OCI-LY3 (cell line): Measurements from ENCODE around the gene SAMD14.

ENCODE experiments used
- H2AFZ ChIP-seq: fragments of 200-600, 300-600 bp; shearing (Covaris generic); 2 replicates; pipeline ENCODE4 v1.6.0; 2014; ENCODE audit warnings: antibody characterized with exemption, low read depth, low read length
- H3K27ac ChIP-seq: fragments of 200-600, 300-600 bp; sonication (generic); 2 replicates; pipeline ENCODE4 v1.5.1; 2014; ENCODE audit warnings: mild to moderate bottlenecking, low read length, moderate library complexity, mixed read lengths
- H3K27me3 ChIP-seq: fragments of 200-600, 300-600 bp; sonication (generic); 2 replicates; pipeline ENCODE4 v1.6.1; 2014; ENCODE audit warnings: low read depth, low read length, mixed read lengths
- H3K36me3 ChIP-seq: fragments of 200-600, 300-600 bp; sonication (generic); replicated peaks from 2 replicates; pipeline ENCODE3; 2014; ENCODE audit warnings: low read depth, low read length, mixed read lengths
- H3K4me1 ChIP-seq: fragments of 300-600, 200-600 bp; sonication (generic); 2 replicates; pipeline ENCODE4 v1.6.1; 2014; ENCODE audit warnings: low read length, mixed read lengths
- H3K4me2 ChIP-seq: fragments of 200-600, 300-600 bp; sonication (generic); 2 replicates; pipeline ENCODE4 v1.6.1; 2014; ENCODE audit warnings: low read length, mixed read lengths
- H3K4me3 ChIP-seq: fragments of 300-600, 200-600 bp; sonication (generic); 2 replicates; pipeline ENCODE4 v1.5.1; 2014; ENCODE audit warnings: antibody characterized with exemption, mild to moderate bottlenecking, low read length, moderate library complexity
- H3K79me2 ChIP-seq: fragments of 300-600, 200-600 bp; shearing (Covaris generic); 2 replicates; pipeline ENCODE4 v1.6.1; 2014; ENCODE audit warnings: mild to moderate bottlenecking, low read length, mixed read lengths
- H3K9ac ChIP-seq: fragments of 300-600, 200-600 bp; shearing (Covaris generic); 2 replicates; pipeline ENCODE4 v1.6.0; 2014; ENCODE audit warnings: mild to moderate bottlenecking, low read length, moderate library complexity
- H3K9me3 ChIP-seq: fragments of 200-600, 300-600 bp; shearing (Covaris generic); 2 replicates; pipeline ENCODE4 v1.6.1; 2014; ENCODE audit warnings: low read length, mixed read lengths; ENCODE audit not compliant: insufficient read depth
- H4K20me1 ChIP-seq: fragments of 200-600, 300-600 bp; sonication (generic); 2 replicates; pipeline ENCODE4 v1.6.1; 2016; ENCODE audit warnings: low read length, mixed read lengths; ENCODE audit not compliant: insufficient read depth
- CTCF ChIP-seq: fragments of 200-600, 300-600 bp; sonication (generic); IDR thresholded peaks from 2 replicates; pipeline ENCODE4 v1.5.1; 2014; ENCODE audit warnings: antibody characterized with exemption, low read length, low read depth
- EZH2phosphoT487 ChIP-seq: fragments of 200-600 bp; shearing (Covaris generic); IDR thresholded peaks from 2 replicates; pipeline ENCODE4 v1.6.1; 2018; ENCODE audit warnings: antibody characterized with exemption, mixed run types, low read depth

Gene SAMD14

GRCh38 chr17:50151041-50151936, 21.3 kb upstream of the SAMD14 start:
- peak overlapping the region; percentile 98 for H3K27ac ChIP-seq

GRCh38 chr17:50150354-50151040, 20.5 kb upstream of the SAMD14 start, which contains the start of gene PPP1R9B:
Gene PPP1R9B (minus strand): TSS chr17:50150677. CDS start chr17:50150513, 164 bp downstream.
- H3K4me2 ChIP-seq, result peak within 1 kb of the TSS; percentile 99
- H3K36me3 ChIP-seq, result peaks cover 43% of the 10 kb centered on the region
- H3K4me1 ChIP-seq, result peaks cover 47% of the 10 kb centered on the region
- H3K4me3 ChIP-seq, result peak within 1 kb of the TSS; percentile 93
- H3K9ac ChIP-seq, result peak within 1 kb of the TSS; percentile 100
- peaks cover 17% of the 10 kb centered on the region for H4K20me1 ChIP-seq
- H2AFZ ChIP-seq, result no peak within 1 kb of the TSS
- no peaks in the 10 kb centered on the region for H3K9me3 ChIP-seq
- peak within 1 kb of the TSS; percentile 98 for H3K27ac ChIP-seq
- TF ChIP-seq EZH2phosphoT487 (no peak), CTCF (no peak)
- H3K79me2 ChIP-seq, result peaks cover 70% of the 10 kb centered on the region
- no peaks in the 10 kb centered on the region for H3K27me3 ChIP-seq

More at GRCh38 chr17:50151041-50151936, 21.3 kb upstream of the SAMD14 start:
- Histone ChIP-seq H3K4me2 (peak overlapping the region; percentile 99), H3K4me3 (peak overlapping the region; percentile 93), H3K27me3 (no peaks in the 10 kb centered on the region), H3K4me1 (peaks cover 44% of the 10 kb centered on the region), H2AFZ (no peak overlapping the region), H3K36me3 (peaks cover 35% of the 10 kb centered on the region), H3K79me2 (peaks cover 62% of the 10 kb centered on the region), H3K9me3 (no peaks in the 10 kb centered on the region), H3K9ac (peak overlapping the region; percentile 100), H4K20me1 (peaks cover 9% of the 10 kb centered on the region)
- TF ChIP-seq CTCF (peak; percentile 21; the same call in 1 of the 2 replicates), EZH2phosphoT487 (no peak)

GRCh38 chr17:50149417-50150353, 19.7 kb upstream of the SAMD14 start:
- peak overlapping the region; percentile 93 for H3K4me3 ChIP-seq
- H3K4me1 ChIP-seq, result peaks cover 47% of the 10 kb centered on the region
- peaks cover 78% of the 10 kb centered on the region for H3K79me2 ChIP-seq
- H3K27me3 ChIP-seq, result no peaks in the 10 kb centered on the region
- no peaks in the 10 kb centered on the region for H3K9me3 ChIP-seq
- peaks cover 51% of the 10 kb centered on the region for H3K36me3 ChIP-seq
- peak overlapping the region; percentile 98 for H3K27ac ChIP-seq
- TF ChIP-seq EZH2phosphoT487 (no peak), CTCF (no peak)
- peak overlapping the region; percentile 100 for H3K9ac ChIP-seq
- H3K4me2 ChIP-seq, result peak overlapping the region; percentile 69
- H2AFZ ChIP-seq, result no peak overlapping the region
- H4K20me1 ChIP-seq, result peaks cover 25% of the 10 kb centered on the region
